Stimulated activated naive CD4-positive, alpha-beta T cell (primary cell): ENCODE data around the gene GBP3.
"Not testable (repeated sequence)": the region's sequence is repeated elsewhere in the genome, so short reads cannot be mapped to it uniquely, and the experiment has no call there.

Source experiments
- DNase-seq, 6 experiments: peaks; one replicate each; lab custom pipeline; 2025; lab: John Stamatoyannopoulos, UW

GBP3 gene

GRCh38 chr1:88979054-88979748, 43.5 kb downstream of the GBP3 start:
- DNase-seq, result no peak

DNA sequence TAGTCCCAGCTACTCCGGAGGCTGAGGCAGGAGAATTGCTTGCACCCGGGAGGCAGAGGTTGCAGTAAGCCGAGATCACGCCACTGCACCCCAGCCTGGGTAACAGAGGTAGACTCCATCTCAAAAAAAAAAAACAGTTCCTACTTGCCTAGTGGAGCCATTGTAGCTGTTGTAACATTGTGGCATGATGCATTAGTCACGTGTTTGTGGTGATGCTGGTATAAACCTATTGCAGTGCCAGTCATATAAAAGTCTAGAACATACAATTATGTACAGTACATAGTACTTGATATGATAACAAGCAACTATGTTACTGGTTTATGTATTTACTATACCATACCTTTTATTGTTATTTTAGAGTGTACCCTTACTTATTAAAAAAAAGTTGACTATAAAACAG, 46.4 kb downstream of the GBP3 start:
- DNase-seq, result no peak

DNA sequence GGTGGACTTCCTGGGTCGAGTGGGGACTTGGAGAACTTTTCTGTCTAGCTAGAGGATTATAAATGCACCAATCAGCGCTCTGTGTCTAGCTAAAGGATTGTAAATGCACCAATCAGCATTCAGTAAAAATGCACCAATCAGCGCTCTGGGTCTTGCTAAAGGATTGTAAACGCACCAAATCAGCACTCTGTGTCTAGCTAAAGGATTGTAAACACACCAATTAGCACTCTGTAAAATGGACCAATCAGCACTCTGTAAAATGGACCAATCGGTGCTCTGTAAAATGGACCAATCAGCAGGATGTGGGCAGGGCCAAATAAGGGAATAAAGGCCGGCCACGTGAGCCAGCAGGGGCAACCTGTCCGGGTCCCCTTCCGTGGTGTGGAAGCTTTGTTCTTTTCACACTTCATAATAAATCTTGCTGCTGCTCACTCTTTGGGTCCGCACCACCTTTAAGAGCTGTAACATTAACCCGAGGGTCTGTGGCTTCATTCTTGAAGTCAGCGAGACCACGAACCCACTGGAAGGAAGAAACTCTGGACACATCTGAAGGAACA, 48.0 kb downstream of the GBP3 start:
- not testable (repeated sequence) for DNase-seq

- DNase-seq, result peak in 2 of 6 experiments; percentile 17 to 41
Measured at GRCh38 chr1:88973520-88974137, 49.0 kb downstream of the GBP3 start.

DNA sequence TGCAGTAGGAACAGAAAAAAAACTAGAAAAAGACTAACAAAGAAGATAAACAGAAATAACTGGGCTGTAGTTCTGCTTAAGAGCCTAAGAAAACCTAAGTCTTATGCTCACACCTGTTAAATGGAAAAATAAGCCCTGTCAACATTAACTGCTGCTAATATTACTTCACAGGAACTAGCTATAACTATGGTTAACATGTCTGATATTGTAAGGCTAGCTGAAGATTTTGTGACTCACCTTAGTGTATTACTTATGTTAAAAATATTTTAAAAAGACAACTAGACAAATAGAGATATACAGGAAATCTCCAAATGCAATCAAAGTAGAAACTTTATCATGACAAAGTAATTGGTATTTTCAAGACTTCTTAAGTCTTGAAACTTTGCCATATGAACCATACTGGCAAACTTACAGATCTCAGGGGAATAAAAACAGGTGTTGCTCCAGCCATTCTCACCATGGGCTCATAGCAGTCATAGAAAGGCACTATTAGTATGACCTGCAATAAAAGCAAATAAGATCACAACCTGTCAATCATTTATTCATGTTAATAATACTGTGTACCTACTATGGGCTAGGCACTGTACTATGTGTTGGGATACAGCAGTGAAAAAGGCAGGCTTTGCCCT, 60.9 kb downstream of the GBP3 start:
- no peak for DNase-seq

GRCh38 chr1:88961081-88961480, 61.6 kb downstream of the GBP3 start:
- DNase-seq, result no peak
